GM19463 (cell line): Measurements from ENCODE around the gene GBP1.
"Not testable (repeated sequence)": the region's sequence is repeated elsewhere in the genome, so short reads cannot be mapped to it uniquely, and the experiment has no call there.

Experiments
- ATAC-seq: cut with Tn5 transposase; IDR thresholded peaks from one replicate; pipeline ENCODE4 v1.9.1; 2021; ENCODE audit warnings: mild to moderate bottlenecking, moderate library complexity; ENCODE audit not compliant: unreplicated experiment

GBP1 gene

GRCh38 chr1:89022167-89022959 is 42.6 kb downstream of the GBP1 start, which contains the start of gene GBP3:
GBP3 (minus strand) TSS chr1:89022866; CDS start chr1:89020721, 2,145 bp downstream.
- peak; percentile 70 for ATAC-seq

GRCh38 chr1:89018318-89018717 is 46.7 kb downstream of the GBP1 start:
- not testable (repeated sequence) for ATAC-seq

GRCh38 chr1:89008511-89008910 is 56.5 kb downstream of the GBP1 start:
- no peak for ATAC-seq

GRCh38 chr1:89005286-89006151 is 59.5 kb downstream of the GBP1 start:
- ATAC-seq, result no peak
